ENCODE data around the gene ELF4.

Gene ELF4

DNA sequence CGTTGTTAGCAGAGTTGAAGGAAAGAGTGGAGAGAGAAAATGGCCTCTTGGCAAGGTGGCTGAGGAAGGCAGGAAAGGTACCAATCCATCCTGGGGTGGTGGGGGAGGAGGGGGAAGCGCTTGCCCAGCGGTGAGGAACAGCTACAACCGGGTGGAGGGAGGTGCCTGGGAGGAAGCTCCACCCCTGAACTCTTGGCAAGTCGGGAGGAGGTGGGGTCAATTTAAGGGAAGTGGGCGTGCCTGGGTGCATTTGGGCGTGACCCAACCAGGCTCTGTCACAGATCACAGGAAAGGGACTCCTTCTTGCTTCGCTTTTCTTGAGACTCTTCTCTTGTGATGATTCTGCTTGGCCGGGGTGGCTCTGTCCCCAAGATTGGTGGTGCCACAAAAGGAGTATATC, 86.2 kb downstream of the ELF4 start:
- peak; percentile 89 for ATAC-seq (ENCODE audit: low read depth)
- TF ChIP-seq, protein P1, sequence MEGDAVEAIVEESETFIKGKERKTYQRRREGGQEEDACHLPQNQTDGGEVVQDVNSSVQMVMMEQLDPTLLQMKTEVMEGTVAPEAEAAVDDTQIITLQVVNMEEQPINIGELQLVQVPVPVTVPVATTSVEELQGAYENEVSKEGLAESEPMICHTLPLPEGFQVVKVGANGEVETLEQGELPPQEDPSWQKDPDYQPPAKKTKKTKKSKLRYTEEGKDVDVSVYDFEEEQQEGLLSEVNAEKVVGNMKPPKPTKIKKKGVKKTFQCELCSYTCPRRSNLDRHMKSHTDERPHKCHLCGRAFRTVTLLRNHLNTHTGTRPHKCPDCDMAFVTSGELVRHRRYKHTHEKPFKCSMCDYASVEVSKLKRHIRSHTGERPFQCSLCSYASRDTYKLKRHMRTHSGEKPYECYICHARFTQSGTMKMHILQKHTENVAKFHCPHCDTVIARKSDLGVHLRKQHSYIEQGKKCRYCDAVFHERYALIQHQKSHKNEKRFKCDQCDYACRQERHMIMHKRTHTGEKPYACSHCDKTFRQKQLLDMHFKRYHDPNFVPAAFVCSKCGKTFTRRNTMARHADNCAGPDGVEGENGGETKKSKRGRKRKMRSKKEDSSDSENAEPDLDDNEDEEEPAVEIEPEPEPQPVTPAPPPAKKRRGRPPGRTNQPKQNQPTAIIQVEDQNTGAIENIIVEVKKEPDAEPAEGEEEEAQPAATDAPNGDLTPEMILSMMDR (IDR thresholded peaks at IDR 0.05; ENCODE audit: poor library complexity, severe bottlenecking) = no peak
- Histone ChIP-seq H3K4me3 (ENCODE audit: severe bottlenecking) (no peak overlapping the region), H3K4me1 (ENCODE audit: insufficient read depth, poor library complexity, severe bottlenecking) (no peaks in the 10 kb centered on the region), H3K27me3 (ENCODE audit: insufficient read depth, poor library complexity, severe bottlenecking) (no peaks in the 10 kb centered on the region), H3K27ac (ENCODE audit: poor library complexity, severe bottlenecking) (no peak overlapping the region), H3K36me3 (ENCODE audit: low read depth) (peaks cover 7% of the 10 kb centered on the region; the same call in 1 of the 2 replicates), H3K9me3 (ENCODE audit: severe bottlenecking) (no peaks in the 10 kb centered on the region)
- DNase-seq (ENCODE audit: low spot score) = no peak

DNA sequence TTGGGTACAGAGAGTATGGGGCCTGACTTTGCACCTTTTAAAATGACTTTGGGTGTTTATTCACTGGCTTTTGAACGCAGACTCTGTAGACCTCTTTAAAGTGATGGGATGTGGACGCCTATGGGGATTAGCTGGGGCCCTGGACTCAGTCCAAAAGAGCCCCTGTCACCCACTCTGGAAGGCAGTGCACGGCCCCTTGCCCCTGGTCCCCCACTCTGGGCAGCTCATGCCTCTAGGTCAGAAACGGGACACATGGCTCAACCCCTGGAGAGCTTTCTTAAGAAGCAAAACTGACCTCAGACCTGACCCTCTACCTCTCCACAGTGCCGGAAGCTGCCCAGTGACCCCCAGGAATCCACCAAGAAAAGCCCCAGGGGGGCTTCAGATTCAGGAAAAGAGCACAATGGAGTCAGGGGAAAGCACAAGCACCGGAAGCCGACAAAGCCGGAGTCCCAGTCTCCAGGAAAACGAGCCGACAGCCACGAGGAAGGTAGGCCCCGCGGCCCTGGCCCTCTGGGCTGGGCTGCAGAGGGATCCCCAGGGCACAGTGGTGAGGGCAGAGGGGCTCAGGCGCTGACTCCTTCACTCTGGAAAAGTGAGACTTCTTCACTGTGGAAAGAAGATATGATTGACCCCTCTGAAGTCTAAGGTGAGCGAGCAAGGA, 89.5 kb downstream of the ELF4 start:
- no peaks in the 10 kb centered on the region for H3K4me1 ChIP-seq (ENCODE audit: insufficient read depth, poor library complexity, severe bottlenecking)
- H3K27me3 ChIP-seq (ENCODE audit: insufficient read depth, poor library complexity, severe bottlenecking) = no peaks in the 10 kb centered on the region
- H3K27ac ChIP-seq (ENCODE audit: poor library complexity, severe bottlenecking) = no peak overlapping the region
- DNase-seq (ENCODE audit: low spot score) = no peak
- no peak for ATAC-seq (ENCODE audit: low read depth)
- no peak overlapping the region for H3K4me3 ChIP-seq (ENCODE audit: severe bottlenecking)
- H3K36me3 ChIP-seq (ENCODE audit: low read depth) = peaks cover 4% of the 10 kb centered on the region; the same call in 1 of the 2 replicates
- TF ChIP-seq, protein P1 (IDR thresholded peaks at IDR 0.05; ENCODE audit: poor library complexity, severe bottlenecking) = no peak
- no peaks in the 10 kb centered on the region for H3K9me3 ChIP-seq (ENCODE audit: severe bottlenecking)

DNA sequence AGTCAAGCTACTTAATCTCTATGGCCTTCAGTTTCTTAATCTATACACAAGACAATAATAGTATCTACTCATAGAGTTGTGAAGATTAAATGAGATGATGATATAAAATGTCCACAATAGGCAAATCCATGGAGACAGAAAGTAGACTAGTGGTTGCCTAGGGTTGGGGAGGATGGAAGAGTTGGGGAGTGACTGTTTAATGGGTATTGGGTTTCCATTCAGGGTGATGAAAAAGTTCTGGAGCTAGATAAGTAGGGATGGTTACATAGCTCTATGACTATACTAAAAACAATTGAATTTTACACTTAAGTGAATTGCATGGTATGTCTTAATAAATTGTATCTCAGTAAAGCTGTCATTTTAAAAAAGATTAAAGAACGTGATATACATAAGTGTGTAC, 92.2 kb downstream of the ELF4 start:
- H3K27ac ChIP-seq (ENCODE audit: poor library complexity, severe bottlenecking) = no peak overlapping the region

DNA sequence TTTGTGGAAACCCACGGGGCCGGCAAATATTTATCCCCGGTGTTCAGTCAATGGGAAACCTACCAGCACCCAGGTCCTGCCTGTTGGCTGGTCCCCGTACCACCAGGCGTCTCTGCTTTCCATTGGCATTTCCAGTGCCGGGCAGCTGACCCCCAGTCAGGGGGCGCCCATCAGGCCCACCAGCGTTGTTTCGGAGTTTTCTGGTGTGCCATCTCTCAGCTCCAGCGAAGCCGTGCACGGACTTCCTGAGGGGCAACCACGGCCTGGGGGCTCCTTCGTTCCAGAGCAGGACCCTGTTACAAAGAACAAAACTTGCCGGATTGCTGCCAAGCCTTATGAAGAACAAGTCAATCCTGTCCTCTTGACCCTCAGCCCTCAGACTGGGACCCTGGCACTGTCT, 95.1 kb downstream of the ELF4 start:
- Histone ChIP-seq H3K9me3 (ENCODE audit: severe bottlenecking) (no peaks in the 10 kb centered on the region), H3K36me3 (ENCODE audit: low read depth) (no peaks in the 10 kb centered on the region), H3K4me3 (ENCODE audit: severe bottlenecking) (no peak overlapping the region), H3K4me1 (ENCODE audit: insufficient read depth, poor library complexity, severe bottlenecking) (no peaks in the 10 kb centered on the region), H3K27me3 (ENCODE audit: insufficient read depth, poor library complexity, severe bottlenecking) (no peaks in the 10 kb centered on the region), H3K27ac (ENCODE audit: poor library complexity, severe bottlenecking) (no peak overlapping the region)
- DNase-seq (ENCODE audit: low spot score) (no peak), ATAC-seq (ENCODE audit: low read depth) (no peak)
- TF ChIP-seq, protein P1 (IDR thresholded peaks at IDR 0.05; ENCODE audit: poor library complexity, severe bottlenecking) = no peak

More for the DNA sequence above, 92.2 kb downstream of the ELF4 start:
- H3K9me3 ChIP-seq (ENCODE audit: severe bottlenecking) = no peaks in the 10 kb centered on the region
- TF ChIP-seq, protein P1 (IDR thresholded peaks at IDR 0.05; ENCODE audit: poor library complexity, severe bottlenecking) = no peak
- H3K27me3 ChIP-seq (ENCODE audit: insufficient read depth, poor library complexity, severe bottlenecking) = no peaks in the 10 kb centered on the region
- DNase-seq (ENCODE audit: low spot score) = no peak
- H3K4me3 ChIP-seq (ENCODE audit: severe bottlenecking) = no peak overlapping the region
- no peaks in the 10 kb centered on the region for H3K4me1 ChIP-seq (ENCODE audit: insufficient read depth, poor library complexity, severe bottlenecking)
- ATAC-seq (ENCODE audit: low read depth) = no peak
- H3K36me3 ChIP-seq (ENCODE audit: low read depth) = no peaks in the 10 kb centered on the region

All from RWPE2 (cell line).